ENCODE results near the gene RNF130. TPM values are rescaled to one million over a fixed set of nuclear protein-coding genes. Genes with fewer than 3 reads are reported as not detected.

The RNF130 gene
- total and polyA plus RNA-seq, 9 of the 15 experiments (the other 6 are each of a cell fraction or from before 2014, with no cell fraction given), result 5.8 to 39.4 (median 27.1) TPM

DNA sequence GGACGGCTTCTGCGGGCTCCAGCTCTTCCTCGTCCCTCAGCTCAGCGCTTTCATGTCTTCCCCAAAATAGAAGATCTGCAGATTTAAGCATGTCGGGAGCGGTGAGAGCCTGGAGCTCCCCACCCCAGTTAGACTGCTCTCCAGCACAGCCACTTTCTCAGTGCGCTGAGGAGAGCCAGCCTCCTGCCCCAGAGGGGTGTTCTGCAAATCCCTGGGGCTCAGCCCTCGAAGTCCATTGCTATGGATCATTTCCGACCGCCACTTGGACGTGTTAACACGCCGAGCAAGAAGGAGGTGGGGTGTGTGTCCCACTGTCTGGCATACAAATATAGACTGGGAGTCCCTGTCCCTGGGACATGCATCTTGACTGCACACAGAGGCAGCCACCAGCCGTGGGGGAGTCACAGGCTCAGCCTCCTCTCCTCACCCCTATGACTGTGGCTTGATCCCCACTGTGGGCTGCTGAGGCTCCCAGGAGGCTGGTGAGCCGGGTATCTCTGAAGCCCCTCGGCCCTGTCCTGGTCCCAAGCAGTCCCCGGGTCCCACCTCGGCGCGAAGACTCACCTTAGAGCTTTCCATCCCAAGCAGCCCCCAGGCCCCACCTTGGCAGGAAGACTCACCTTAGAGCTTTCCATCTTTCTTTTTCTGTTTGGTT, 30.0 kb upstream of the RNF130 start (continued):
- TF ChIP-seq, protein P1, sequence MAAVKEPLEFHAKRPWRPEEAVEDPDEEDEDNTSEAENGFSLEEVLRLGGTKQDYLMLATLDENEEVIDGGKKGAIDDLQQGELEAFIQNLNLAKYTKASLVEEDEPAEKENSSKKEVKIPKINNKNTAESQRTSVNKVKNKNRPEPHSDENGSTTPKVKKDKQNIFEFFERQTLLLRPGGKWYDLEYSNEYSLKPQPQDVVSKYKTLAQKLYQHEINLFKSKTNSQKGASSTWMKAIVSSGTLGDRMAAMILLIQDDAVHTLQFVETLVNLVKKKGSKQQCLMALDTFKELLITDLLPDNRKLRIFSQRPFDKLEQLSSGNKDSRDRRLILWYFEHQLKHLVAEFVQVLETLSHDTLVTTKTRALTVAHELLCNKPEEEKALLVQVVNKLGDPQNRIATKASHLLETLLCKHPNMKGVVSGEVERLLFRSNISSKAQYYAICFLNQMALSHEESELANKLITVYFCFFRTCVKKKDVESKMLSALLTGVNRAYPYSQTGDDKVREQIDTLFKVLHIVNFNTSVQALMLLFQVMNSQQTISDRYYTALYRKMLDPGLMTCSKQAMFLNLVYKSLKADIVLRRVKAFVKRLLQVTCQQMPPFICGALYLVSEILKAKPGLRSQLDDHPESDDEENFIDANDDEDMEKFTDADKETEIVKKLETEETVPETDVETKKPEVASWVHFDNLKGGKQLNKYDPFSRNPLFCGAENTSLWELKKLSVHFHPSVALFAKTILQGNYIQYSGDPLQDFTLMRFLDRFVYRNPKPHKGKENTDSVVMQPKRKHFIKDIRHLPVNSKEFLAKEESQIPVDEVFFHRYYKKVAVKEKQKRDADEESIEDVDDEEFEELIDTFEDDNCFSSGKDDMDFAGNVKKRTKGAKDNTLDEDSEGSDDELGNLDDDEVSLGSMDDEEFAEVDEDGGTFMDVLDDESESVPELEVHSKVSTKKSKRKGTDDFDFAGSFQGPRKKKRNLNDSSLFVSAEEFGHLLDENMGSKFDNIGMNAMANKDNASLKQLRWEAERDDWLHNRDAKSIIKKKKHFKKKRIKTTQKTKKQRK (IDR thresholded peaks at IDR 0.05; ENCODE audit: borderline replicate concordance, low read depth, low read length), result no peak

DNA sequence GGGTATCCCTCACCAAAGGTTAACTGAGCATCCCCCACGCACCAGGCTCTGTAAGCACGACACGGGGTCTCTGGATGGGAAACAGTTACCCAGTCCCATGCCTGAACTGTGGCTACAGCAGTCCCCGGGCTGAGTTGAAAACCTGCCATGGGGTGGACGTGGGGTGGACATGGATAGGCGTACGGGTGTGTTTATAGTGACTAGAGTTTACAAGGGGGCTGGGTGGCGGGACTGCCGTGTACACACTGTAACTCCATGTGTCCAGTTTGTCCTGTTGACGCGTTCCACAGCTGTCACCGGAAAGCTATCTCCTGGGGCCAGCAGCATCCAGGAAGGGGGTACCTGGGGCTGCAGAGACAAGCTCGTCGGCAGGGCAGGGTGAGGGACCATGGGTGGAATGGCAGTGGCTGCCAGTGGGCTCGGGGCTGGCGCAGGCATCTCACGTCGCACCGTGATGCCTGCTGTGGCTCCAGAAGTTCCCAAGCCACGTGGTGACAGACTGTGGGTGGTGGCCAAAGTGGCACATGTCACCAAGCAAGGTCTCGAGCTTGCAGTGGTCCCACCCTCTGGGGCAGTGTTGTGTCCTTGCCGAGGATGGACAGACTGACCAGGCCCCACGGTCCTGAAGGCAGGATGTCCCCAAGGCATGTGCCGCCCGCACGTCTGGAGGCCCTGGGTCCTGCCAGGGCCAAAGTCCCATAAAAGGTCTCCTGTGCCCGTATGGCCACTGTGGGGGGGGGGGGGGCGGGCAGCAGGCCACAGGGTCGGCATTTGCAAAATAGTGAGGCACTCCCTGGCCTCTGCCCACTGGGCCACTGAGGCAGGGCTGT, 29.3 kb upstream of the RNF130 start:
- H3K27me3 ChIP-seq (ENCODE audit: control insufficient read depth in 2 of 2, insufficient read depth in 2 of 2, low read length in 2 of 2), result no peaks in the 10 kb centered on the region
- H3K79me2 ChIP-seq (ENCODE audit: control insufficient read depth, insufficient read depth, low read length), result no peaks in the 10 kb centered on the region
- no peaks in the 10 kb centered on the region for H3K9me3 ChIP-seq (replicated peaks; ENCODE audit: control insufficient read depth, insufficient read depth, low read depth, low read length)
- ChIA-PET CTCF (ENCODE audit: low intra/inter-chr PET ratio) (no interaction called here), POLR2A (interaction anchor here (0.7 kb wide), 1 partner anchor 10 kb away, joined by 3 read pairs; no protein-coding TSS in a partner anchor)
- TF ChIP-seq CCNT2 (IDR thresholded peaks at IDR 0.05; ENCODE audit: borderline replicate concordance, extremely low read depth, insufficient read length, low read depth, low read length), result no peak
- FAIRE-seq (no peak), ATAC-seq (no peak; the same call in 2 of the 3 replicates), DNase-seq (ENCODE audit: extremely low read depth in 1 of 4, low spot score in 3 of 4) (no peak)
- no peak overlapping the region for H3K4me2 ChIP-seq (ENCODE audit: insufficient read depth, low read length)
- H3K27ac ChIP-seq (ENCODE audit: extremely low read depth, low read depth, low read length), result no peak overlapping the region
- H2AFZ ChIP-seq (ENCODE audit: low read depth, low read length), result no peak overlapping the region
- H3K4me3 ChIP-seq, result no peak overlapping the region
- H4K20me1 ChIP-seq (replicated peaks; ENCODE audit: control insufficient read depth, insufficient read depth, low read length), result no peaks in the 10 kb centered on the region
- peak overlapping the region in 1 of 2 experiments; percentile 10; a peak in 1 of 4 replicates for H3K9ac ChIP-seq (ENCODE audit: insufficient read depth in 1 of 2, low read depth in 2 of 2, low read length in 2 of 2)
- H3K9me1 ChIP-seq (ENCODE audit: control insufficient read depth, insufficient read depth, low read length), result no peaks in the 10 kb centered on the region
- intact Hi-C loops (cut with micrococcal nuclease), result no loop called here
- peaks cover 0 to 19% of the 10 kb centered on the region in 2 experiments; a peak in 3 of 5 replicates for H3K4me1 ChIP-seq (replicated peaks in 1 of 2; ENCODE audit: control insufficient read depth in 2 of 2, insufficient read depth in 2 of 2, low read length in 2 of 2)
- WGBS (ENCODE audit: insufficient coverage, low coverage, missing lambda C conversion rate), result 52% methylated on average over 26 of the region's 29 CpGs
- H3K36me3 ChIP-seq (ENCODE audit: control insufficient read depth, insufficient read depth, low read length), result no peaks in the 10 kb centered on the region
- in situ Hi-C loops (cut with MboI), result no loop called here
- no TSS peak for BruUV-seq (replicated peaks)
